HEK293T (cell line): ENCODE measurements around the gene KCNE1.
"Not testable (repeated sequence)": the region's sequence is repeated elsewhere in the genome, so short reads cannot be mapped to it uniquely, and the experiment has no call there.

ENCODE experiments used
- ARNT ChIP-seq: fragments of 450-650 bp; IDR thresholded peaks from 2 replicates; pipeline ENCODE4 v1.6.1; 2017; ENCODE audit warnings: mild to moderate bottlenecking
- BHLHE40 ChIP-seq: fragments of 450-650 bp; IDR thresholded peaks from 2 replicates; pipeline ENCODE4 v1.6.1; 2016; ENCODE audit warnings: mild to moderate bottlenecking, moderate library complexity, borderline replicate concordance
- CTBP1 ChIP-seq: fragments of 450-650 bp; IDR thresholded peaks from 2 replicates; pipeline ENCODE4 v1.6.1; 2016; ENCODE audit warnings: borderline replicate concordance
- ELF4 ChIP-seq: fragments of 450-650 bp; IDR thresholded peaks from 2 replicates; pipeline ENCODE4 v1.6.1; 2017; ENCODE audit warnings: antibody characterized with exemption
- FOXK2 ChIP-seq: fragments of 450-650 bp; IDR thresholded peaks from 2 replicates; pipeline ENCODE4 v1.6.1; 2016; ENCODE audit warnings: mild to moderate bottlenecking
- HDGF ChIP-seq: fragments of 450-650 bp; IDR thresholded peaks from 2 replicates; pipeline ENCODE4 v1.6.1; 2017; ENCODE audit warnings: antibody characterized with exemption, borderline replicate concordance
- LEF1 ChIP-seq: fragments of 450-650 bp; IDR thresholded peaks from 2 replicates; pipeline ENCODE4 v1.6.1; 2017; ENCODE audit warnings: mild to moderate bottlenecking, borderline replicate concordance
- NFRKB ChIP-seq: fragments of 450-650 bp; IDR thresholded peaks from 2 replicates; pipeline ENCODE4 v1.6.1; 2016; ENCODE audit warnings: mild to moderate bottlenecking, moderate library complexity
- PKNOX1 ChIP-seq: fragments of 450-650 bp; IDR thresholded peaks from 2 replicates; pipeline ENCODE4 v1.6.1; 2016
- SP1 ChIP-seq: fragments of 450-650 bp; IDR thresholded peaks from 2 replicates; pipeline ENCODE4 v1.6.1; 2017
- SUZ12 ChIP-seq: fragments of 450-650 bp; IDR thresholded peaks from 2 replicates; pipeline ENCODE4 v1.6.1; 2016; ENCODE audit warnings: mild to moderate bottlenecking
- TARDBP ChIP-seq: fragments of 450-650 bp; IDR thresholded peaks from 2 replicates; pipeline ENCODE4 v1.6.1; 2016

DNA sequence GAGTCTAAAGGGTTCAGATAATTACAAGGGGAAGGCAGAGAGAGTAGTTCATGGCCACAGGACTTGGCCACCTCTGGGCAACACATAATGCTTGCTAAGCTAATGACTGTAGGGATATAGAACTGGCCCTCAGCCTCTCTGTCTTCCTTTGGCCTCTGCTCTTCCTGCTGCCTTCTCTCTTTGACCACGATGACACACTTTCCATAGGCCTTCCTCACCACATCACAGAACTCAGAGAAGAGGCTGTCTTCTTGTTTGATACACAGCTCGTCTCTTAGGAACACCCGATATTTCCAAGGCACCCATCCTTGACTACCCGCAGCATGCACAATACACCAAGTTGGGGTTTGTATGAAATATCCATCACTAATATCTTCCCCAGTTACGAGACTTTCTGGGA lies 111.5 kb downstream of the KCNE1 start:
- not testable (repeated sequence) for TF ChIP-seq LEF1, TARDBP, HDGF, FOXK2, CTBP1, ARNT, ELF4, SUZ12, BHLHE40, PKNOX1, NFRKB, SP1
